KBM-7 (cell line): ENCODE results near the gene MDK.

ENCODE experiments used
- DNase-seq: peaks from one replicate; pipeline ENCODE4 v3.0.0-alpha.2; 2015
- in situ Hi-C: fragments of 300-500 bp; cut with MboI; formaldehyde crosslinking; loops from 2 replicates; pipeline ENCODE4 v1.14.3; 2020; ENCODE audit warnings: low sequenced_read_pairs, low pct_unique_long_range_greater_than_20kb, mixed read lengths

MDK gene

DNA sequence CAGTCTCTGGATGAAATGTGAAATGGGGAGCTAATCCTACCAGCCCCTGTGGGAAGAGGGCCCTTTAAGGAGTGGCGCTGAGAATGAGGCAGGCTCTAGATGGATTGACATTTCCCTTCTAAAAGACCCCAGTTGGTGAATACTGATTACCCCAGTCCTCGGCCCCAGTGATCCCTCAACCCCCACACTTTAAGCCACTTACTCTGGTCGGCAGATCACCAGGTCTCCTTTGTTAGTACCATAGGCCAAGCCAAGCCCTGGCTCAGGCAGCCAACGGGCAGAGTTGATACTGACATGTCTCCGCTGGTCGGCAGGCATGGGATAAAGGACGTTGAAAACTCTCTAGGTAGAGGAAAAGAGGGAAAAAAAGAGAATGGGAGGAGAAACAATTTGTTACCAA is 36.2 kb downstream of the MDK start:
- DNase-seq = no peak
- in situ Hi-C loops = no loop called here

DNA sequence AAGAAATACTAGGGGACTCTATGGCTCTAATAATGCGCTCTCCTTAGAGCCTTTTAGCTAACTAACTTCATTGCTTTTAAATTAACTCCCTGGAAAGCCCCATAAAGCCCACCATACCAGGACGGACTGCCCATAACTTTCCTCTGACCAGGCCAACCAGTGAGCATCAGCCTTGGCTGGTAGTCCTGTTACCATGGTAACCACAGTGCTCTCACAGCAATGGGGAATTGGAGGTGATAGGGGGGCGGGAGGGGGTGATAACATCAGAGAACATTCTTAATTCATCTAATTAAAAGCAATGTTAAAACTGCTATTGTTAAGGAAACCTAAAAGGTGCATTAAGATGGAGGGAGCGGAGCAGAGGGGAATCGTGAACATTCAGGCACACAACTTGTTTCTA is 37.3 kb downstream of the MDK start:
- in situ Hi-C loops = no loop called here
- no peak for DNase-seq

DNA sequence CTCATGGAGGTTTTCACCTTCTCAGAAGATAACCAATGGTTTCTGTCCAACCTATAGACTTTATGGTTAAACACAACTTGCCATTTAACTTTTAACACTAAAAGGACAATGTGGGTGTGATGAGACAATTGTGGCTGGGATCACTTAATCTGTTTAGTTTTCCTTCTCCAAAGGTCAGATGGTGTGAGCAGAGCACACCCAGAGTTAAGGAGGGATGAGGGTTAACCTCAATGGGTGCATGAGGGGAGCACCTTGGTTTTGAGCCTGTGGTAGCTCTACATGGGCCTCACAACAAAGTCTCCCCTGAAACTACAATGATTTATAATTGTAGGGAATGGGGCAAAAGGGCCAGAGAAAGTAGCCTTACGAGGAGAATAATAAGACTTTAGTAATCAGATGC is 39.0 kb downstream of the MDK start:
- no peak for DNase-seq
- in situ Hi-C loops = no loop called here

DNA sequence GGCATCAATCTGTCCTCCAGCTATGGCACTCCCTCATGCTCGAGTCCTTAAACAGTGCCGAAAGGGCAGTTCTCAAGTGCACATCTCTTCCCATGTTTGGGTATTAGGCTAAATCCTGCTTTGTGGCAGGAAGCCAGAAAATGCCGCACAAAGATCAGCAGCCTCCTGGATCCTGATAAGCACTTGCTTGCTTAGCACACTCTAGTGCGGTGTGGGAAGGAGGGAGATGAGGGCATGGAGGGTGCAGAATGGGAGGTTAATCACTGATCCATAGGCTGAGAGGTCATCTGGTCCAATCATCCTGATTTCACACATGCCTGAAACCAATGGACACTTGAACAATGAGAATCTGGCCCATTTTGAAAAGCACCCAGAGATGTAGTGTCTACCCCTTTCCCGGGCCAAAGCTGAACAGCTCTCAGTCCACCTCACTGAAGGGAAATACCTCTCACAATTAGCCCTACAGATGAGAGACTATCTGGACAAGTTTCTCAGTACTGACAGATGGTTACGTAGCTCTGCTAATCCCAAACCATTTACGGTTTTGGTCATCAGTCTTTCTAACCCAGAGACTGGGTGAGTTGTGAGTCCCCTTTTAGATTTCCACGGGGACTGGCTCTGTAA is 39.9 kb downstream of the MDK start:
- in situ Hi-C loops = no loop called here
- no peak for DNase-seq

DNA sequence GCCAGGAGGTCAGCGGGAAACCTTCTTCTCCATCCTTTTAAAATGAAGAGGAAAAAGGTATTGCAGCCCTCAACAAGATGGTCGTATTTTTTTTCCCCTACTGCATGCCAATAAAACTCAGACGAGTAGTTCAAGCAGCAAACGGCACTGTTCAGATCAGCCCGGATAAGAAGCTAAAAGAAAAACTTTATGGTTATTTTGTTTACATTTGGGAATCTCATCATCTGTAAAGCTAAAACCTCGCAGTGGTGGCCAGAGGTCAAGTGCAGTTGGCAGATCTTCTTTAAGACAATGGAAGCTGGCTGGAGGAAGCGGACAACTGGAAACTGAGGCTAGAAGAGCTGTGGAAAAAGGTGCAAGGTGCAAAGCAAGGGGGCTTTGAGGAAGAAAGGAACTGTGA is 41.1 kb downstream of the MDK start:
- no peak for DNase-seq
- in situ Hi-C loops = no loop called here

DNA sequence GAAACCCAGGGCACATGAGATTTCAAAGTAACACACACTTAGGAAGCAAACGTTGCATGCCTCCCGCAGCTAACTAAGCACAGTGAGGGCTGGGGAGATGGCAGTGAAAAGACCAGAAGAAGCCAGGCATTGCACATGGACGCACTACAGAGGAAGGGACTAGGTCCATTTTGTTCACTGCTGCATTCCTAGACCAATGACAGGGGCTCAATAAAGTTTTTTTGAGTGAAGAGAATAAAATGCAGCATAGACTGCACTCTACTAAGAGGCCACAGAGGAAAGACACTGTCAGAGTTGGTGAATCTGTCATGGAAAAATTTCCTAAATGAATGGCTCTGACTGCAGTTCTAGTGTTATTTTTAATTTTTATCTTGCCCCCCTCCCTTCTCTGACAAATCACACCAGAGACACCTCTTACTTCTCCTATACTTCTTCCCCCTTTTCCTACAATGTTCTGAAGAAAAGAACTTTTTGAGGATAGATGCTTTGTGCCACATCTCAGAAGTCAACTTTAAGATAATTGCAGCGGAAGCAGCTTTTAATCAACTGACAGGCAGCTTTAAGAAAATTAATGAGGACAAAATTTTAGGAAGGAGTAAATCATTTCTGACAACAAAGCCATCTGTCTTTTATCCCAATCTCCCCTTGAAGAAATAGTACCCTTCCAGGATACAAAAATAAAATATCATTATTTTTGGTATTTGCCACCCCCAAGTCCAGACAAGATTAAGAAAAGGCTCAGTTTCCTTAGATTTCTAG is 44.9 kb downstream of the MDK start:
- in situ Hi-C loops = no loop called here
- DNase-seq = no peak

DNA sequence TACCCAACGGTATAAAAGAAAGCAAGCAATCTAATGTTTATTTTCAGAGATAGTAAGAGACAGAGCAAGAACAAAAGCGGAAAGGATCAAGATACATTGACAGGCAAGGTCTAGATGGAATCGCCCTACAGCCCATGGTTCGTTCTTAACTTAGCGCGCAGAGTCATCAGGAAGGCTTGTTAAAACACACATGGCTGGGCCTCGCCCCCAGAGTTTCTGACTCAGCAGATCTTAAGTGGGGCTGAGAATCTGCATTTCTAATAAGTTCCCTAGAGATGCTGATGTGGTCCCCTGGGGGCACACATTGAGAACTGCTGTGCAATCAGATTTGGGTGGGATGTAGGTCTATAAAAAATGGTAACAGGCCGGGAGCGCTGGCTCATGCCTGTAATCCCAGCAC is 45.9 kb downstream of the MDK start:
- in situ Hi-C loops = no loop called here
- no peak for DNase-seq

DNA sequence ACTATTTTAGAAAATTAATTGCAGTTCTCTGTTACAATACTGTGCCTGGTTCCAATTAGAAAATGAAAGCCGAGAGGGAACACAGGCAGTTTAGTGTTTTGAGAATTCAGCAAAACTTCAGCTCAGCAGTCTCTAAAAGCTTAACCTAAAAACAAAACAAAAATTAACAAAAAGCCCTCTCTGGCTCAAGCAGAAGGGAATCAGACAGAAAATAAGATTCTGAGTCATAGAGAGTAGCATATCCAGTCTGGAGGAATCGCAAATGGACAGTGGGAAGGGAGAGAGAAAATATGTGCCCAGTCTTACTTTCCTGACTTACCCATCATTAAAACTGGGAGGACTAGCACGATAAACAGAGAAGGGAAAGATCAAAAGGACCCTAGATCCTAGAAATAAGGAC is 48.2 kb downstream of the MDK start:
- in situ Hi-C loops = no loop called here
- no peak for DNase-seq

DNA sequence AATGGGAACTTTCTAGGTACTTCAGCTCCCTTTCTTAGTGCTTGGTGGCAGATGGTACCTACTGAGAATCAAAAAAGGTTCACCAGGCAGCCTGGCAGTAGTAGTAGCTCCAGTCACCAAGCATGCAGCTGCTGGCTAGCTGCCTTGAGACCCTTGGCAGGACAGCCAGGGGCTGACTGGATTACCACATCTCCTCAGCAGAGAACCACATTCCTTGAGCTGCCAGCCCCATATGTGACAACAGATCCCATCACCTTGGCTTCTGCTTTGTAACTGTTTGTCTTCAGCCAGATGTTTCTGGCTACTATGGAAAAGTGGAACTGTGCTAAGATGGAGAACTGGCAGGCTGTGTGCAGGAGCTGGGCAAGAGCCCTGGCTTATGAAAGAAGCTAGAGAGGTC is 49.7 kb downstream of the MDK start:
- in situ Hi-C loops = no loop called here
- DNase-seq = no peak
